Chondrocyte (in vitro differentiated cells): ENCODE measurements around the gene DCTN5. TPM values are rescaled to one million over a fixed set of nuclear protein-coding genes. Genes with fewer than 3 reads are reported as not detected.

ENCODE experiments used
- DNase-seq: peaks from one replicate; pipeline ENCODE4 v3.0.0; 2021; ENCODE audit warnings: mixed read lengths, low spot score
- H3K27ac Mint-ChIP-seq: one replicate; pipeline ENCODE4 v1.8.0; 2021; ENCODE audit warnings: mild to moderate bottlenecking, moderate library complexity, mixed read lengths; ENCODE audit not compliant: unreplicated experiment
- H3K27me3 Mint-ChIP-seq: 2 replicates; pipeline ENCODE4 v1.8.0; 2021; ENCODE audit warnings: low read depth, mixed read lengths
- H3K36me3 Mint-ChIP-seq: 2 replicates; pipeline ENCODE4 v1.8.0; 2021; ENCODE audit warnings: low read depth, mixed read lengths
- H3K4me1 Mint-ChIP-seq: 2 replicates; pipeline ENCODE4 v1.8.0; 2021; ENCODE audit warnings: low read depth, mild to moderate bottlenecking, mixed read lengths
- H3K4me3 Mint-ChIP-seq: one replicate; pipeline ENCODE4 v1.8.0; 2021; ENCODE audit warnings: mild to moderate bottlenecking, moderate library complexity, mixed read lengths; ENCODE audit not compliant: unreplicated experiment
- H3K9me3 Mint-ChIP-seq: 2 replicates; pipeline ENCODE4 v1.8.0; 2021; ENCODE audit warnings: low read depth, mixed read lengths
- CTCF ChIP-seq: fragments of 200-600 bp; sonication (generic); IDR thresholded peaks from 2 replicates; pipeline ENCODE4 v1.5.0; 2021; ENCODE audit warnings: antibody characterized with exemption, mild to moderate bottlenecking, moderate library complexity
- total RNA-seq: library from RNA; stranded (reverse); gene quantifications from 3 replicates; pipeline ENCODE4 v1.2.1, GENCODE V29; 2021

Gene DCTN5
- total RNA-seq, 1 donor from 2014 or later: 65.9 TPM

GRCh38 chr16:23704772-23705516 is 63.7 kb downstream of the DCTN5 start:
- no peak for DNase-seq
- Mint-ChIP-seq H3K27ac (no peak overlapping the region), H3K4me3 (no peak overlapping the region), H3K27me3 (peaks cover 20% of the 10 kb centered on the region), H3K4me1 (no peaks in the 10 kb centered on the region), H3K9me3 (peaks cover 17% of the 10 kb centered on the region), H3K36me3 (peaks cover 3% of the 10 kb centered on the region)
- no peak for TF ChIP-seq CTCF

GRCh38 chr16:23705517-23705902 is 64.2 kb downstream of the DCTN5 start:
- Mint-ChIP-seq H3K9me3 (peaks cover 22% of the 10 kb centered on the region), H3K4me3 (no peak overlapping the region), H3K4me1 (no peaks in the 10 kb centered on the region), H3K36me3 (peaks cover 5% of the 10 kb centered on the region), H3K27me3 (peaks cover 23% of the 10 kb centered on the region), H3K27ac (no peak overlapping the region)
- no peak for DNase-seq
- TF ChIP-seq CTCF: no peak

- peaks cover 22% of the 10 kb centered on the region for H3K9me3 Mint-ChIP-seq
- peaks cover 27% of the 10 kb centered on the region for H3K27me3 Mint-ChIP-seq
- no peak overlapping the region for H3K27ac Mint-ChIP-seq
- DNase-seq: no peak
- H3K4me1 Mint-ChIP-seq: no peaks in the 10 kb centered on the region
- H3K4me3 Mint-ChIP-seq: no peak overlapping the region
- H3K36me3 Mint-ChIP-seq: peaks cover 5% of the 10 kb centered on the region
- no peak for TF ChIP-seq CTCF
Measured at GRCh38 chr16:23706439-23706838, 65.2 kb downstream of the DCTN5 start.

GRCh38 chr16:23709536-23709935 is 68.3 kb downstream of the DCTN5 start:
- no peak overlapping the region for H3K27ac Mint-ChIP-seq
- peaks cover 36% of the 10 kb centered on the region for H3K27me3 Mint-ChIP-seq
- H3K4me3 Mint-ChIP-seq: no peak overlapping the region

GRCh38 chr16:23710008-23710407 is 68.7 kb downstream of the DCTN5 start:
- Mint-ChIP-seq H3K36me3 (peaks cover 2% of the 10 kb centered on the region), H3K27me3 (peaks cover 40% of the 10 kb centered on the region), H3K4me1 (no peaks in the 10 kb centered on the region), H3K27ac (no peak overlapping the region), H3K4me3 (no peak overlapping the region), H3K9me3 (peaks cover 11% of the 10 kb centered on the region)
- TF ChIP-seq CTCF: no peak
- no peak for DNase-seq

More at GRCh38 chr16:23709536-23709935, 68.3 kb downstream of the DCTN5 start:
- no peaks in the 10 kb centered on the region for H3K4me1 Mint-ChIP-seq
- no peak for TF ChIP-seq CTCF
- H3K36me3 Mint-ChIP-seq: peaks cover 2% of the 10 kb centered on the region
- DNase-seq: no peak
- H3K9me3 Mint-ChIP-seq: peaks cover 11% of the 10 kb centered on the region
